Panc1 (cell line): ENCODE data around the gene PATJ.

Experiments
- TF ChIP-seq, protein P1 (sequence below): fragments of 450-650 bp; IDR thresholded peaks from 2 replicates; pipeline ENCODE4 v1.5.1; 2017; ENCODE audit warnings: mild to moderate bottlenecking
- TF ChIP-seq, protein P2 (sequence below), 2 experiments: IDR thresholded peaks; 2 replicates each; pipeline ENCODE4 v1.6.1; 2011 to 2012; ENCODE audit warnings: low read depth in 2 of 2, control low read depth in 1 of 2, low read length in 1 of 2, mild to moderate bottlenecking in 1 of 2, moderate library complexity in 1 of 2; ENCODE audit not compliant: insufficient read depth in 1 of 2

- TF ChIP-seq, protein P1, sequence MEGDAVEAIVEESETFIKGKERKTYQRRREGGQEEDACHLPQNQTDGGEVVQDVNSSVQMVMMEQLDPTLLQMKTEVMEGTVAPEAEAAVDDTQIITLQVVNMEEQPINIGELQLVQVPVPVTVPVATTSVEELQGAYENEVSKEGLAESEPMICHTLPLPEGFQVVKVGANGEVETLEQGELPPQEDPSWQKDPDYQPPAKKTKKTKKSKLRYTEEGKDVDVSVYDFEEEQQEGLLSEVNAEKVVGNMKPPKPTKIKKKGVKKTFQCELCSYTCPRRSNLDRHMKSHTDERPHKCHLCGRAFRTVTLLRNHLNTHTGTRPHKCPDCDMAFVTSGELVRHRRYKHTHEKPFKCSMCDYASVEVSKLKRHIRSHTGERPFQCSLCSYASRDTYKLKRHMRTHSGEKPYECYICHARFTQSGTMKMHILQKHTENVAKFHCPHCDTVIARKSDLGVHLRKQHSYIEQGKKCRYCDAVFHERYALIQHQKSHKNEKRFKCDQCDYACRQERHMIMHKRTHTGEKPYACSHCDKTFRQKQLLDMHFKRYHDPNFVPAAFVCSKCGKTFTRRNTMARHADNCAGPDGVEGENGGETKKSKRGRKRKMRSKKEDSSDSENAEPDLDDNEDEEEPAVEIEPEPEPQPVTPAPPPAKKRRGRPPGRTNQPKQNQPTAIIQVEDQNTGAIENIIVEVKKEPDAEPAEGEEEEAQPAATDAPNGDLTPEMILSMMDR, result no peak
- TF ChIP-seq, protein P2, sequence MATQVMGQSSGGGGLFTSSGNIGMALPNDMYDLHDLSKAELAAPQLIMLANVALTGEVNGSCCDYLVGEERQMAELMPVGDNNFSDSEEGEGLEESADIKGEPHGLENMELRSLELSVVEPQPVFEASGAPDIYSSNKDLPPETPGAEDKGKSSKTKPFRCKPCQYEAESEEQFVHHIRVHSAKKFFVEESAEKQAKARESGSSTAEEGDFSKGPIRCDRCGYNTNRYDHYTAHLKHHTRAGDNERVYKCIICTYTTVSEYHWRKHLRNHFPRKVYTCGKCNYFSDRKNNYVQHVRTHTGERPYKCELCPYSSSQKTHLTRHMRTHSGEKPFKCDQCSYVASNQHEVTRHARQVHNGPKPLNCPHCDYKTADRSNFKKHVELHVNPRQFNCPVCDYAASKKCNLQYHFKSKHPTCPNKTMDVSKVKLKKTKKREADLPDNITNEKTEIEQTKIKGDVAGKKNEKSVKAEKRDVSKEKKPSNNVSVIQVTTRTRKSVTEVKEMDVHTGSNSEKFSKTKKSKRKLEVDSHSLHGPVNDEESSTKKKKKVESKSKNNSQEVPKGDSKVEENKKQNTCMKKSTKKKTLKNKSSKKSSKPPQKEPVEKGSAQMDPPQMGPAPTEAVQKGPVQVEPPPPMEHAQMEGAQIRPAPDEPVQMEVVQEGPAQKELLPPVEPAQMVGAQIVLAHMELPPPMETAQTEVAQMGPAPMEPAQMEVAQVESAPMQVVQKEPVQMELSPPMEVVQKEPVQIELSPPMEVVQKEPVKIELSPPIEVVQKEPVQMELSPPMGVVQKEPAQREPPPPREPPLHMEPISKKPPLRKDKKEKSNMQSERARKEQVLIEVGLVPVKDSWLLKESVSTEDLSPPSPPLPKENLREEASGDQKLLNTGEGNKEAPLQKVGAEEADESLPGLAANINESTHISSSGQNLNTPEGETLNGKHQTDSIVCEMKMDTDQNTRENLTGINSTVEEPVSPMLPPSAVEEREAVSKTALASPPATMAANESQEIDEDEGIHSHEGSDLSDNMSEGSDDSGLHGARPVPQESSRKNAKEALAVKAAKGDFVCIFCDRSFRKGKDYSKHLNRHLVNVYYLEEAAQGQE (IDR thresholded peaks at IDR 0.05; ENCODE audit: insufficient read depth in 1 of 2, low read depth in 2 of 2, low read length in 1 of 2), result no peak
Observed at GRCh38 chr1:62113507-62113906, 371.2 kb downstream of the PATJ start.
